Measurements from ENCODE around the gene LRRC32. TPM values are rescaled to one million over a fixed set of nuclear protein-coding genes. Genes with fewer than 3 reads are reported as not detected.

LRRC32 gene
- polyA plus RNA-seq, 3 donors, result 1.5 TPM; not detected in 2

GRCh38 chr11:76699451-76700091, 29.0 kb upstream of the LRRC32 start:
- intact Hi-C loops (cut with micrococcal nuclease), result no loop called here
- Histone ChIP-seq H4K20me1 (ENCODE audit: insufficient read depth, low read length) (no peaks in the 10 kb centered on the region), H3K4me3 (replicated peaks in 1 of 3; ENCODE audit: low read depth in 2 of 3, low read length in 3 of 3) (no peak overlapping the region), H3K4me1 (ENCODE audit: control insufficient read depth in 1 of 2, insufficient read depth in 2 of 2, low read length in 2 of 2) (no peaks in the 10 kb centered on the region), H3K9ac (ENCODE audit: insufficient read depth, low read length, poor library complexity, severe bottlenecking) (no peak overlapping the region), H3K27me3 (ENCODE audit: control insufficient read depth in 2 of 2, insufficient read depth in 2 of 2, low read length in 2 of 2) (peaks cover 0 to 4% of the 10 kb centered on the region in 2 donors), H3K9me3 (replicated peaks in 1 of 2; ENCODE audit: control insufficient read depth in 1 of 2, insufficient read depth in 1 of 2, low read length in 2 of 2) (peaks cover 0 to 4% of the 10 kb centered on the region in 2 donors), H3K36me3 (replicated peaks in 1 of 2; ENCODE audit: control insufficient read depth in 1 of 2, insufficient read depth in 2 of 2, low read length in 2 of 2) (no peaks in the 10 kb centered on the region), H3K27ac (ENCODE audit: low read depth in 1 of 2, low read length in 2 of 2) (no peak overlapping the region), H3K4me2 (replicated peaks; ENCODE audit: extremely low read depth, low read length, poor library complexity, severe bottlenecking) (no peak overlapping the region), H3K79me2 (ENCODE audit: insufficient read depth, low read length) (no peaks in the 10 kb centered on the region), H2AFZ (ENCODE audit: insufficient read depth, low read depth, low read length, poor library complexity, severe bottlenecking) (no peak overlapping the region)
- Mint-ChIP-seq H3K4me1 (peaks cover 9% of the 10 kb centered on the region), H3K27me3 (ENCODE audit: low read depth in 3 of 3) (peaks cover 12 to 19% (median 16%) of the 10 kb centered on the region in 3 donors), H3K27ac (no peak overlapping the region), H3K36me3 (no peaks in the 10 kb centered on the region), H3K9me3 (peaks cover 0 to 8% (median 4%) of the 10 kb centered on the region in 7 donors), H3K4me3 (no peak overlapping the region)
- 100% methylated on average over 2 of the region's 3 CpGs for WGBS (ENCODE audit: insufficient coverage)
- no peak for DNase-seq
- no peak for TF ChIP-seq CTCF (IDR thresholded peaks at IDR 0.05)

- H3K27me3 Mint-ChIP-seq (ENCODE audit: low read depth in 3 of 3), result peaks cover 12 to 19% (median 17%) of the 10 kb centered on the region in 3 donors
- no peak for DNase-seq
- H3K36me3 Mint-ChIP-seq, result no peaks in the 10 kb centered on the region
- peaks cover 0 to 4% of the 10 kb centered on the region in 2 donors for H3K27me3 ChIP-seq (ENCODE audit: control insufficient read depth in 2 of 2, insufficient read depth in 2 of 2, low read length in 2 of 2)
- H3K27ac Mint-ChIP-seq, result peak overlapping the region in 2 of 7 donors; percentile 61 to 63
- H3K9me3 Mint-ChIP-seq, result peaks cover 0 to 4% (median 0%) of the 10 kb centered on the region in 7 donors
- H3K9ac ChIP-seq (ENCODE audit: insufficient read depth, low read length, poor library complexity, severe bottlenecking), result no peak overlapping the region
- no peak overlapping the region for H3K4me3 ChIP-seq (replicated peaks in 1 of 3; ENCODE audit: low read depth in 2 of 3, low read length in 3 of 3)
- H3K4me2 ChIP-seq (replicated peaks; ENCODE audit: extremely low read depth, low read length, poor library complexity, severe bottlenecking), result no peak overlapping the region
- no peaks in the 10 kb centered on the region for H3K79me2 ChIP-seq (ENCODE audit: insufficient read depth, low read length)
- 70% methylated on average over 11 of the region's 17 CpGs for WGBS (ENCODE audit: insufficient coverage)
- no peaks in the 10 kb centered on the region for H4K20me1 ChIP-seq (ENCODE audit: insufficient read depth, low read length)
- no peaks in the 10 kb centered on the region for H3K9me3 ChIP-seq (replicated peaks in 1 of 2; ENCODE audit: control insufficient read depth in 1 of 2, insufficient read depth in 1 of 2, low read length in 2 of 2)
- TF ChIP-seq CTCF (IDR thresholded peaks at IDR 0.05), result peak; percentile 27
- peaks cover 9% of the 10 kb centered on the region for H3K4me1 Mint-ChIP-seq
- H3K36me3 ChIP-seq (replicated peaks in 1 of 2; ENCODE audit: control insufficient read depth in 1 of 2, insufficient read depth in 2 of 2, low read length in 2 of 2), result no peaks in the 10 kb centered on the region
- H3K4me3 Mint-ChIP-seq, result no peak overlapping the region
- H2AFZ ChIP-seq (ENCODE audit: insufficient read depth, low read depth, low read length, poor library complexity, severe bottlenecking), result no peak overlapping the region
- no peak overlapping the region for H3K27ac ChIP-seq (ENCODE audit: low read depth in 1 of 2, low read length in 2 of 2)
- intact Hi-C loops (cut with micrococcal nuclease), result no loop called here
- no peaks in the 10 kb centered on the region for H3K4me1 ChIP-seq (ENCODE audit: control insufficient read depth in 1 of 2, insufficient read depth in 2 of 2, low read length in 2 of 2)
Observed at GRCh38 chr11:76698321-76699043, 27.9 kb upstream of the LRRC32 start.

All from CD14-positive monocyte (primary cell).